Adrenal gland (tissue), 12 donors: Measurements from ENCODE around the gene SLC25A26. TPM values are rescaled to one million over a fixed set of nuclear protein-coding genes. Genes with fewer than 3 reads are reported as not detected.

Experiments
- DNase-seq, 7 donors: peaks; one replicate each; pipeline ENCODE4 v3.0.0-alpha.2; 2019 to 2020
- H3K27ac ChIP-seq, 5 donors: fragments of 200-600 bp; sonication (generic) in 4 of 5; 1 replicate in 3 of 5; 2 replicates in 2 of 5; pipeline versions ENCODE4 v1.5.1 to v1.8.0; 2016 to 2020; ENCODE audit warnings: mild to moderate bottlenecking in 1 of 5
- H3K27me3 ChIP-seq: fragments of 200-600 bp; 2 replicates; pipeline ENCODE4 v1.8.0; 2021
- H3K36me3 ChIP-seq, 2 donors: fragments of 200-600 bp; replicated peaks in 1 of 2; 1 replicate in 1 of 2; 2 replicates in 1 of 2; pipeline versions ENCODE4 v1.5.1 to v1.8.0; 2018 to 2022
- H3K4me1 ChIP-seq, 2 donors: fragments of 200-600 bp; replicated peaks in 1 of 2; 1 replicate in 1 of 2; 2 replicates in 1 of 2; pipeline versions ENCODE4 v1.5.1 to v1.8.0; 2018 to 2021
- H3K4me3 ChIP-seq, 4 donors: fragments of 200-600 bp; sonication (generic) in 3 of 4; one replicate each; pipeline ENCODE4 v1.5.1; 2016 to 2018
- H3K9me3 ChIP-seq, 3 donors: fragments of 200-600 bp; sonication (generic) in 1 of 3; replicated peaks in 1 of 3; 1 replicate in 2 of 3; 2 replicates in 1 of 3; pipeline versions ENCODE4 v1.5.1 to v1.8.0; 2016 to 2021
- CTCF ChIP-seq, 6 experiments: fragments of 450-650 bp in 4 of 6; fragments of 200-600 bp in 2 of 6; sonication (generic) in 1 of 6; IDR thresholded peaks; 1 replicate in 5 of 6; 2 replicates in 1 of 6; pipeline versions ENCODE4 v1.5.1 to v1.8.0; 2016 to 2021; ENCODE audit warnings: antibody characterized with exemption in 6 of 6, mild to moderate bottlenecking in 2 of 6, moderate library complexity in 1 of 6
- POLR2A ChIP-seq, 2 donors: fragments of 450-650 bp; IDR thresholded peaks; one replicate each; pipeline ENCODE4 v1.6.1; 2017; ENCODE audit warnings: antibody characterized with exemption in 2 of 2, mild to moderate bottlenecking in 2 of 2, moderate library complexity in 1 of 2
- WGBS, 4 donors: extraction: QIAGEN DNeasy Blood & Tissue Kit in 2 of 4; methylation state at CpG; one replicate each; pipeline versions ENCODE4 v1.1.5 to v1.1.7; 2013 to 2017; 5-methylcytosine and 5-hydroxymethylcytosine counted together
- intact Hi-C, 2 donors: fragments of 100-400 bp; cut with DNase I; formaldehyde crosslinking; loops; one replicate each; pipeline versions ENCODE4 v1.14.1 to v1.15.0; 2022 to 2023
- polyA plus RNA-seq, 3 donors: library from polyadenylated mRNA; stranded (reverse); fragments of 200-250 nt in 2 of 3; fragments of 350-450 nt in 1 of 3; fragmentation: Illumina TruSeq in 1 of 3; extraction: RNeasy Lipid Tissue Mini Kit (QIAGEN cat#74804) in 1 of 3; gene quantifications; one replicate each; pipeline ENCODE4 v1.2.3, GENCODE V29; 2013 to 2014
- total RNA-seq, 9 donors: library from RNA; depleted of rRNA in 4 of 9; stranded (reverse); fragments of >200 nt in 4 of 9; fragments of 120-200 nt in 1 of 9; fragmentation: NEBNext Ultra II Directional in 1 of 9; extraction: Animal tissue kit (Norgen Biotek cat#: 25700) in 1 of 9; gene quantifications; one replicate each; pipeline versions ENCODE4 v1.1.0 to v1.2.4, GENCODE V29; 2013 to 2023
- donor health status: healthy with polysubstance abuse.
- donor health status: Bipolar disorder and iron deficiency.
- donor health status: DM: yes; HTN: yes; CAD: no.
- donor health status: DM: no; HTN: no; CAD: no.
- donor health status: DM: no; HTN: no; CAD: no.
- donor health status: DM: yes; HTN: yes; CAD: no.

SLC25A26 gene
- total and polyA plus RNA-seq, 12 donors: 9.5 to 38.2 (median 22.2) TPM

GRCh38 chr3:66396161-66396760 is 175.5 kb downstream of the SLC25A26 start:
- H3K4me3 ChIP-seq: no peak overlapping the region
- H3K27me3 ChIP-seq: no peaks in the 10 kb centered on the region
- no peaks in the 10 kb centered on the region for H3K4me1 ChIP-seq
- H3K9me3 ChIP-seq: peaks cover 0 to 4% (median 0%) of the 10 kb centered on the region in 3 donors
- no peak for DNase-seq
- no peaks in the 10 kb centered on the region for H3K36me3 ChIP-seq
- WGBS, 4 donors: 94 to 96% (median 95%) methylated on average over 13 of the region's 13 CpGs
- TF ChIP-seq CTCF (IDR thresholded peaks at IDR 0.05): no peak
- TF ChIP-seq POLR2A (IDR thresholded peaks at IDR 0.05): no peak
- intact Hi-C loops: loop anchor here in 1 of 2 donors (10.0 kb wide), 1 partner anchor 111 kb away; no protein-coding TSS in a partner anchor
- no peak overlapping the region for H3K27ac ChIP-seq

- Histone ChIP-seq H3K27ac (no peak overlapping the region), H3K4me1 (no peaks in the 10 kb centered on the region), H3K27me3 (no peaks in the 10 kb centered on the region), H3K9me3 (no peaks in the 10 kb centered on the region), H3K4me3 (no peak overlapping the region), H3K36me3 (no peaks in the 10 kb centered on the region)
- WGBS, 4 donors: 89 to 98% (median 97%) methylated on average over 8 to 9 of the region's 9 CpGs
- DNase-seq: no peak
- TF ChIP-seq POLR2A (IDR thresholded peaks at IDR 0.05) (no peak), CTCF (IDR thresholded peaks at IDR 0.05) (no peak)
- intact Hi-C loops: loop anchor here in 1 of 2 donors (10.0 kb wide), 1 partner anchor 112 kb away; no protein-coding TSS in a partner anchor
These were observed 176.1 kb downstream of the SLC25A26 start for GRCh38 chr3:66396888-66397287.

- H3K27me3 ChIP-seq: no peaks in the 10 kb centered on the region
- no peaks in the 10 kb centered on the region for H3K9me3 ChIP-seq
- no peak overlapping the region for H3K27ac ChIP-seq
- H3K36me3 ChIP-seq: no peaks in the 10 kb centered on the region
- DNase-seq: no peak
- intact Hi-C loops: loop anchor here in 1 of 2 donors (10.0 kb wide), 1 partner anchor 113 kb away; no protein-coding TSS in a partner anchor
- H3K4me1 ChIP-seq: no peaks in the 10 kb centered on the region
- no peak for TF ChIP-seq POLR2A (IDR thresholded peaks at IDR 0.05)
- TF ChIP-seq CTCF (IDR thresholded peaks at IDR 0.05): no peak
- no peak overlapping the region for H3K4me3 ChIP-seq
- 78 to 84% (median 79%) methylated on average over 2 of the region's 2 CpGs; no CpG with 5 or more reads in 1 of the 4 donors for WGBS, 4 donors
These were observed 176.9 kb downstream of the SLC25A26 start for GRCh38 chr3:66397745-66398144.

- intact Hi-C loops: loop anchor here in 1 of 2 donors (10.0 kb wide), 1 partner anchor 114 kb away; no protein-coding TSS in a partner anchor
- TF ChIP-seq POLR2A (IDR thresholded peaks at IDR 0.05) (no peak), CTCF (IDR thresholded peaks at IDR 0.05) (no peak)
- Histone ChIP-seq H3K4me3 (no peak overlapping the region), H3K27me3 (no peaks in the 10 kb centered on the region), H3K4me1 (no peaks in the 10 kb centered on the region), H3K27ac (no peak overlapping the region), H3K36me3 (no peaks in the 10 kb centered on the region), H3K9me3 (no peaks in the 10 kb centered on the region)
- WGBS, 4 donors: 89 to 97% (median 95%) methylated on average over 9 of the region's 9 CpGs
- DNase-seq: no peak
These were observed 177.6 kb downstream of the SLC25A26 start for GRCh38 chr3:66398228-66399025.
